B cell (primary cell): Measurements from ENCODE around the gene POLR3K.

Experiments
- CTCF ChIP-seq: fragments of 200-600 bp; IDR thresholded peaks from one replicate; pipeline ENCODE4 v1.8.0; 2022; ENCODE audit warnings: antibody characterized with exemption, mild to moderate bottlenecking
- EZH2 ChIP-seq: IDR thresholded peaks from 2 replicates; pipeline ENCODE4 v1.6.1; 2012; ENCODE audit warnings: borderline replicate concordance, low read depth, mild to moderate bottlenecking, moderate library complexity, low read length; ENCODE audit not compliant: insufficient read depth, poor library complexity, severe bottlenecking

GRCh38 chr16:88613-89012 lies 35.2 kb upstream of the POLR3K start:
- TF ChIP-seq CTCF (no peak), EZH2 (no peak)
